Hypothalamus (tissue), 51 donors: ENCODE results near the gene GRK4.
A peak's percentile ranks its signal among the peaks of the same experiment; 100 is the strongest.
"Not testable (repeated sequence)": the region's sequence is repeated elsewhere in the genome, so short reads cannot be mapped to it uniquely, and the experiment has no call there.

Experiments used
- DNase-seq, 51 donors: peaks; one replicate each; lab custom pipeline; 2025; lab: John Stamatoyannopoulos, UW

Gene GRK4

GRCh38 chr4:2963175-2963965, at the start of gene GRK4, which contains the start of gene NOP14:
GRK4 (plus strand) TSS chr4:2963571; CDS start chr4:2964071, 500 bp downstream.
NOP14 (minus strand) TSS chr4:2963406; CDS start chr4:2963319, 87 bp downstream.
- peak; percentile 61 to 99 (median 95) for DNase-seq

GRCh38 chr4:2914256-2915126, 48.9 kb upstream of the GRK4 start:
- DNase-seq, result no peak

GRCh38 chr4:2915789-2916188, 47.6 kb upstream of the GRK4 start:
- DNase-seq, result no peak

- not testable (repeated sequence) for DNase-seq
These were observed 46.7 kb upstream of the GRK4 start for GRCh38 chr4:2916696-2917095.

- not testable (repeated sequence) for DNase-seq
These were observed 45.1 kb upstream of the GRK4 start for GRCh38 chr4:2918300-2918699.

- DNase-seq, result not testable (repeated sequence)
These were observed 44.7 kb upstream of the GRK4 start for GRCh38 chr4:2918714-2919113.

- not testable (repeated sequence) for DNase-seq
These were observed 40.8 kb upstream of the GRK4 start for GRCh38 chr4:2922453-2923101.

- DNase-seq, result no peak
These were observed 40.2 kb upstream of the GRK4 start for GRCh38 chr4:2923141-2923551.

GRCh38 chr4:2923668-2924173, 39.6 kb upstream of the GRK4 start:
- DNase-seq, result peak in 3 of 51 donors; percentile 20 to 44 (median 33)

GRCh38 chr4:2924286-2924685, 39.1 kb upstream of the GRK4 start:
- peak in 1 of 51 donors; percentile 21 for DNase-seq

- DNase-seq, result no peak
These were observed 38.5 kb upstream of the GRK4 start for GRCh38 chr4:2924765-2925301.

GRCh38 chr4:2925496-2925895, 37.9 kb upstream of the GRK4 start:
- no peak for DNase-seq

GRCh38 chr4:2925931-2926860, 37.2 kb upstream of the GRK4 start:
- DNase-seq, result no peak

- DNase-seq, result no peak
These were observed 36.2 kb upstream of the GRK4 start for GRCh38 chr4:2927016-2927695.

GRCh38 chr4:2927696-2928075, 35.7 kb upstream of the GRK4 start:
- DNase-seq, result no peak

GRCh38 chr4:2928242-2929176, 34.9 kb upstream of the GRK4 start:
- DNase-seq, result no peak

- no peak for DNase-seq
These were observed 33.9 kb upstream of the GRK4 start for GRCh38 chr4:2929469-2929868.
